Thymus (tissue), 11 donors: ENCODE results near the gene IGF2. TPM values are rescaled to one million over a fixed set of nuclear protein-coding genes. Genes with fewer than 3 reads are reported as not detected.

Source experiments
- DNase-seq, 9 donors: peaks; one replicate each; pipeline ENCODE4 v3.0.0-alpha.2; 2013; ENCODE audit warnings: low spot score in 9 of 9, low read depth in 6 of 9, missing footprints in 1 of 9
- H3K27ac ChIP-seq, 2 donors: one replicate each; pipeline ENCODE4 v1.5.1; 2013; ENCODE audit warnings: control low read depth in 1 of 2, low read depth in 1 of 2, low read length in 1 of 2, mild to moderate bottlenecking in 1 of 2, moderate library complexity in 1 of 2
- H3K27me3 ChIP-seq, 2 donors: one replicate each; pipeline ENCODE4 v1.5.1; 2013; ENCODE audit warnings: low read length in 1 of 2; ENCODE audit not compliant: control insufficient read depth in 2 of 2, insufficient read depth in 1 of 2
- H3K36me3 ChIP-seq, 2 donors: one replicate each; pipeline ENCODE4 v1.5.1; 2013; ENCODE audit warnings: low read length in 1 of 2, mild to moderate bottlenecking in 1 of 2, moderate library complexity in 1 of 2; ENCODE audit not compliant: control insufficient read depth in 2 of 2, insufficient read depth in 2 of 2
- H3K4me1 ChIP-seq, 2 donors: one replicate each; pipeline ENCODE4 v1.5.1; 2013; ENCODE audit warnings: low read length in 2 of 2; ENCODE audit not compliant: control insufficient read depth in 2 of 2, insufficient read depth in 2 of 2
- H3K4me3 ChIP-seq, 2 donors: one replicate each; pipeline ENCODE4 v1.5.1; 2013; ENCODE audit warnings: low read length in 2 of 2, control low read depth in 1 of 2, mild to moderate bottlenecking in 1 of 2
- H3K9me3 ChIP-seq, 2 donors: one replicate each; pipeline ENCODE4 v1.5.1; 2013; ENCODE audit warnings: low read length in 1 of 2, mild to moderate bottlenecking in 1 of 2; ENCODE audit not compliant: control insufficient read depth in 2 of 2, insufficient read depth in 1 of 2
- WGBS: extraction: QIAGEN DNeasy Blood & Tissue Kit; methylation state at CpG from one replicate; pipeline ENCODE4 v1.1.7; 2013; 5-methylcytosine and 5-hydroxymethylcytosine counted together
- polyA plus RNA-seq: library from polyadenylated mRNA; stranded (reverse); fragments of 200-250 nt; gene quantifications from one replicate; pipeline ENCODE4 v1.2.3, GENCODE V29; 2013
- total RNA-seq: library from RNA; stranded (reverse); fragments of 120-200 nt; gene quantifications from one replicate; pipeline ENCODE4 v1.2.4, GENCODE V29; 2013
- donor health status: healthy.

Gene IGF2
- total and polyA plus RNA-seq, 2 donors: 7.2 to 38.2 TPM

- H3K27ac ChIP-seq: no peak overlapping the region
- no peak for DNase-seq
- H3K9me3 ChIP-seq: peaks cover 0 to 13% of the 10 kb centered on the region in 2 donors
- H3K36me3 ChIP-seq: no peaks in the 10 kb centered on the region
- 5% methylated on average over 6 of the region's 6 CpGs for WGBS
- H3K27me3 ChIP-seq: peaks cover 96 to 97% of the 10 kb centered on the region in 2 donors
- H3K4me3 ChIP-seq: no peak overlapping the region
- H3K4me1 ChIP-seq: peaks cover 0 to 2% of the 10 kb centered on the region in 2 donors
Measured at GRCh38 chr11:2142762-2143202, 3.6 kb upstream of the IGF2 start.

DNA sequence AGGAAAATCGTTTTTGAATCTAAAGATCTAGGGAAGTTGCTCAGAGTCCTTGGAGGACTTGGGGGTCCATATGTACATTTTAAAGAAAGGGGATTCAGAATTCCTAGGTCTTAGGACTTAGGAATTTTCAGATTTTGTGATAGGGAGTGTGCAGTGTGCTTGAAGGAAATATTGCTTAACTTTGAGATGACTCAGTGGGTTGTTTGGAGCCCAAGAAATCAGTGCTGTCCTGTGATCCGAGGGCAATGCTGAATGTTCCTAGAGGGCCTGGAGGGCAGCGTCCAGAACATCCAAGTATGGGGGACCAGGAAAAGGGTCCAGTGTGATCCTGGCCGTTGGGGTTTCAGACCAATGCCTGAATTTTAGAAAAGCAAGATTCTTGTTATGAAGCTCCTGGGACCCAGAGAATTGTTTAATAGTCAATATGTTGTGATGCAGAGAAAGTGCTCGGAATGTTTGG is 3.1 kb upstream of the IGF2 start:
- 18% methylated on average over 5 of the region's 5 CpGs for WGBS
- H3K9me3 ChIP-seq: peaks cover 0 to 13% of the 10 kb centered on the region in 2 donors
- no peaks in the 10 kb centered on the region for H3K36me3 ChIP-seq
- H3K4me3 ChIP-seq: no peak overlapping the region
- H3K27ac ChIP-seq: no peak overlapping the region
- peaks cover 96 to 98% of the 10 kb centered on the region in 2 donors for H3K27me3 ChIP-seq
- H3K4me1 ChIP-seq: peaks cover 0 to 2% of the 10 kb centered on the region in 2 donors
- no peak for DNase-seq

DNA sequence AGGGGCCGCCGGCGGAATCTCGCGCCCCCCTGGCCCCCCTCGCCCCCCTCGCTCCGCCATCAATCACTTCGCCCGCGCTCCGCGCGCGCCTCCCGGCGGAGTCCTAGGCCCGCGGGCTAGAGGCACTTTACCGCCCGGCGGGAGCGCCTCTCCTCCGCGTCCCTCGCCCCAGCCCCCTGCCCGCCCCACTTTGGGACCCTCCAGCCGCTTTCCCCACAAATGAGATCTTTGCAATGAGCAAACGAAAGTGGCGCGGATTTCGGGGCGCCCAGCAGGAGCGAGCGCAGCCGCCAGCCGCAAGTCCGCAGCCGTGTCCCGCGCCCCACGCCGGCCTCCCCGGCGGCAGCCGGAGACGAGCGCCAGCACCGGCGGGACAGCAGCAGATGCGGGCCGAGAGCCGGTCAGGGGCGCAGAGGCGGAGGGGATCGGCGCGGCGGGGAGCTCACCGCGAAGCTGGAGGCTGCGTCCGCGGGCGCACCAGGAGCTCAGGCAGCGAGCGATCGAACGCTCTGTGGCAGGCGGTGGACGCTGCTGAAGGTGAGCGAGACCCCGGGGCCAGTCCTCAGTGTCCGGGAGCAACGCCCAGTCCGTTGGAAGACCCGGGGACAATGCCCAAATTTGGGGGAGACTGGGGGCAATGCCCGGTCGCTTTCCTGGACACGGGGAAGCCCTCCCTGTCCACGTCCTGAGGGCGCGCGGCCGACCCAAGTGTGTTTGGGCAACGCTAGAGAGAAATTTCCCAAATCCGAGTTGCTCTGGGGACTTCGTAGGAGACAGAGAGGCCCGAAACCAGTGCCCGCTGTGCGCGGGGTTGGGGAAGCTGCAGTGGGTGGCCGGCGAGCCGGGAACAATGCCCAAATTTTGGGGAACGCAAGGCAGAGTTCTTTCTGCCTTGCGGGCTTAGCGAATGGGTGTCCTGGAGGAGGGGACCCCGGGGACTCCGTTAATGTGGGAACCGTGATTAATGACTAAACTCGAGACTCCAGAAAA is 1.5 kb upstream of the IGF2 start:
- H3K9me3 ChIP-seq: peaks cover 0 to 7% of the 10 kb centered on the region in 2 donors
- 6% methylated on average over 102 of the region's 102 CpGs for WGBS
- H3K36me3 ChIP-seq: no peaks in the 10 kb centered on the region
- peaks cover 96 to 98% of the 10 kb centered on the region in 2 donors for H3K27me3 ChIP-seq
- peaks cover 0 to 2% of the 10 kb centered on the region in 2 donors for H3K4me1 ChIP-seq
- no peak overlapping the region for H3K4me3 ChIP-seq
- DNase-seq: no peak
- H3K27ac ChIP-seq: no peak overlapping the region

DNA sequence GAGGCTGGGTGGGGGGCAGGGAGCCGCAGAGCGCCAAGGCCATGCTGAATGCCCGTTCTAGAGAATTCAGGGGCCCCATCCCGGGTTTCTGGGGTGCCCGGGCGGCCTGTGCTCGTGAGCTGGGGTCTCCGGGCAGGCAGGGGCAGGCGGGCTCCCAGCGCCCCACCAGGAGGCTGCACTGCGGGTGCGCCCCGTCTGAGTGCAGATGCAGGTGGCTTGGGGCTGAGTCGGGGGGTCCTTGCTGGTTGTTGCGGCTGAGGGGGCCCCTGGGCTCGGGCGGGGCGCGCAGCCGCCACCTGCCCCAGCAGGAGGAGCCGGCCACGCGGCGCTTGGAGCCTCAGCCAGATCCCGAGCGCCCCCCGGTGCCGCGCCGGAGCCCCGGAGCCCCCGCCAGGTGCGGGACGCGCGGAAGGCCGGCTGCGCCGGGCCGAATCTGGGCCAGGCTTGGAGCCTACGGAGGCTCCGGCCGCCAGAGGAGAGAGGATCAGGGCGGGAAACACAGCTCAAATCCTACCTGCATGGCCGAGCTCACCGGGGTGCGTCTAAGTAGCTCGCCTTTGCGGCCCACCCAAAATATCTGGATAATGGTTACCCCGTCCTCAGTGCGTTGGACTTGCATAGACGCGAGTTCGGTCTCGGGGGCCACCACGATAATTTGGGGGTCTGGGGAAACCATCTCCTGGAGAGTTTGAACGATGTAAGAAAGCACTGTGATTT is 590 bp upstream of the IGF2 start:
- no peaks in the 10 kb centered on the region for H3K9me3 ChIP-seq
- H3K27ac ChIP-seq: no peak overlapping the region
- H3K27me3 ChIP-seq: peaks cover 93 to 96% of the 10 kb centered on the region in 2 donors
- H3K36me3 ChIP-seq: no peaks in the 10 kb centered on the region
- WGBS: 6% methylated on average over 57 of the region's 57 CpGs
- DNase-seq: no peak
- H3K4me3 ChIP-seq: no peak overlapping the region
- H3K4me1 ChIP-seq: peaks cover 0 to 2% of the 10 kb centered on the region in 2 donors

GRCh38 chr11:2138431-2139122 is 612 bp downstream of the IGF2 start:
- WGBS: 5% methylated on average over 68 of the region's 68 CpGs
- H3K9me3 ChIP-seq: no peaks in the 10 kb centered on the region
- peaks cover 86 to 96% of the 10 kb centered on the region in 2 donors for H3K27me3 ChIP-seq
- H3K27ac ChIP-seq: no peak overlapping the region
- no peak for DNase-seq
- peak overlapping the region in 1 of 2 donors; percentile 18 for H3K4me3 ChIP-seq
- no peaks in the 10 kb centered on the region for H3K4me1 ChIP-seq
- no peaks in the 10 kb centered on the region for H3K36me3 ChIP-seq

GRCh38 chr11:2138068-2138430 is 1.1 kb downstream of the IGF2 start:
- no peaks in the 10 kb centered on the region for H3K9me3 ChIP-seq
- peaks cover 81 to 96% of the 10 kb centered on the region in 2 donors for H3K27me3 ChIP-seq
- H3K27ac ChIP-seq: no peak overlapping the region
- H3K4me3 ChIP-seq: peak overlapping the region in 1 of 2 donors; percentile 18
- H3K36me3 ChIP-seq: no peaks in the 10 kb centered on the region
- H3K4me1 ChIP-seq: no peaks in the 10 kb centered on the region
- WGBS: 3% methylated on average over 44 of the region's 44 CpGs
- no peak for DNase-seq

GRCh38 chr11:2137202-2138067 is 1.8 kb downstream of the IGF2 start:
- Histone ChIP-seq H3K9me3 (no peaks in the 10 kb centered on the region), H3K4me3 (peak overlapping the region in 1 of 2 donors; percentile 18), H3K4me1 (no peaks in the 10 kb centered on the region), H3K27me3 (peaks cover 75 to 96% of the 10 kb centered on the region in 2 donors), H3K36me3 (no peaks in the 10 kb centered on the region), H3K27ac (no peak overlapping the region)
- no peak for DNase-seq
- 3% methylated on average over 50 of the region's 50 CpGs for WGBS

DNA sequence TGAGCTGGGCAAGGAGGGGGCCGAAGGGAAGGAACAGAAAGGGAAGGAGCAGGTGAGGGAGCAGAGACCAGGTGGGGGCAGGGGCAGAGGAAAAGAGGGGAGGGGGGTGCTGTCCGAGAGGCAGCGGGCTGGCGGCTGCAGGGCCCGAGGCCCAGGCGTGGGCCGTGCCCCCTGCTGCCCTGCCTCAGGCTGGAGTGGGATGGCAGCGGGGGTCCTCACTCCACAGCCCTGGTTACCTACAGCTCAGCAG is 2.3 kb downstream of the IGF2 start:
- H3K27me3 ChIP-seq: peaks cover 71 to 94% of the 10 kb centered on the region in 2 donors
- DNase-seq: no peak
- H3K9me3 ChIP-seq: no peaks in the 10 kb centered on the region
- no peak overlapping the region for H3K27ac ChIP-seq
- no peaks in the 10 kb centered on the region for H3K4me1 ChIP-seq
- 15% methylated on average over 8 of the region's 8 CpGs for WGBS
- H3K36me3 ChIP-seq: no peaks in the 10 kb centered on the region
- no peak overlapping the region for H3K4me3 ChIP-seq
